Stomach (tissue), 9 donors: ENCODE results near the gene BBIP1. TPM values are rescaled to one million over a fixed set of nuclear protein-coding genes. Genes with fewer than 3 reads are reported as not detected.
A peak's percentile ranks its signal among the peaks of the same experiment; 100 is the strongest.

Experiments
- DNase-seq, 2 donors: peaks; one replicate each; pipeline versions ENCODE4 v3.0.0 to v3.0.0-alpha.2; 2013 to 2019
- H3K27ac ChIP-seq, 5 donors: fragments of 200-600 bp in 4 of 5; sonication (generic) in 4 of 5; one replicate each; pipeline ENCODE4 v1.5.1; 2013 to 2019; ENCODE audit warnings: mild to moderate bottlenecking in 1 of 5, moderate library complexity in 1 of 5
- H3K27me3 ChIP-seq, 3 donors: fragments of 200-600 bp; sonication (generic); one replicate each; pipeline ENCODE4 v1.5.1; 2017 to 2019; ENCODE audit warnings: mixed run types in 1 of 3
- H3K36me3 ChIP-seq, 4 donors: fragments of 200-600 bp; sonication (generic); 1 replicate in 3 of 4; 2 replicates in 1 of 4; pipeline ENCODE4 v1.5.1; 2016 to 2019
- H3K4me1 ChIP-seq, 4 donors: fragments of 200-600 bp; sonication (generic); one replicate each; pipeline ENCODE4 v1.5.1; 2016 to 2019
- H3K4me3 ChIP-seq, 4 donors: fragments of 200-600 bp; sonication (generic) in 3 of 4; one replicate each; pipeline ENCODE4 v1.5.1; 2016 to 2019; ENCODE audit warnings: mild to moderate bottlenecking in 1 of 4
- H3K9me3 ChIP-seq, 4 donors: fragments of 200-600 bp; sonication (generic); one replicate each; pipeline ENCODE4 v1.5.1; 2016 to 2019
- CTCF ChIP-seq, 7 experiments: fragments of 450-650 bp in 4 of 7; fragments of 200-600 bp in 3 of 7; sonication (generic) in 3 of 7; IDR thresholded peaks; one replicate each; pipeline ENCODE4 v1.5.1; 2016 to 2019; ENCODE audit warnings: antibody characterized with exemption in 7 of 7, control low read depth in 2 of 7, mild to moderate bottlenecking in 1 of 7
- EP300 ChIP-seq: sonication (generic); formaldehyde crosslinking; IDR thresholded peaks from one replicate; pipeline ENCODE4 v1.6.1; 2017; ENCODE audit warnings: antibody characterized with exemption
- POLR2A ChIP-seq, 4 donors: fragments of 450-650 bp; IDR thresholded peaks; one replicate each; pipeline ENCODE4 v1.6.1; 2016; ENCODE audit warnings: antibody characterized with exemption in 4 of 4, control low read depth in 2 of 4, mild to moderate bottlenecking in 1 of 4, moderate library complexity in 1 of 4
- POLR2AphosphoS5 ChIP-seq, 3 donors: sonication (generic); formaldehyde crosslinking; IDR thresholded peaks; one replicate each; pipeline ENCODE4 v1.6.1; 2016; ENCODE audit warnings: antibody characterized with exemption in 3 of 3
- WGBS, 5 donors: extraction: QIAGEN DNeasy Blood & Tissue Kit in 3 of 5; methylation state at CpG; one replicate each; pipeline versions ENCODE4 v1.1.5 to v1.1.7; 2013 to 2018; 5-methylcytosine and 5-hydroxymethylcytosine counted together
- intact Hi-C: fragments of 100-400 bp; cut with DNase I; formaldehyde crosslinking; loops from one replicate; pipeline ENCODE4 v1.15.1; 2023; ENCODE audit warnings: low total_unique reads
- polyA plus RNA-seq, 3 donors: library from polyadenylated mRNA; stranded (reverse); fragments of 200-250 nt; gene quantifications; one replicate each; pipeline ENCODE4 v1.2.3, GENCODE V29; 2013
- total RNA-seq, 5 donors: library from RNA; depleted of rRNA; stranded (reverse); fragments of >200 nt; gene quantifications; one replicate each; pipeline versions ENCODE4 v1.1.0 to v1.2.3, GENCODE V29; 2014 to 2016
- donor health status: healthy with polysubstance abuse.
- donor health status: Bipolar disorder and iron deficiency.
- donor health status: healthy.

Gene BBIP1
- total and polyA plus RNA-seq, 8 donors = 0.58 to 125 (median 24.4) TPM

GRCh38 chr10:110923856-110924493 lies 5.0 kb upstream of the BBIP1 start:
- intact Hi-C loops = no loop called here
- H3K4me3 ChIP-seq = no peak overlapping the region
- no peaks in the 10 kb centered on the region for H3K9me3 ChIP-seq
- peaks cover 9 to 73% (median 43%) of the 10 kb centered on the region in 4 donors for H3K4me1 ChIP-seq
- TF ChIP-seq POLR2AphosphoS5 (IDR thresholded peaks at IDR 0.05) = no peak
- no peak for TF ChIP-seq EP300
- TF ChIP-seq POLR2A (IDR thresholded peaks at IDR 0.05) = no peak
- TF ChIP-seq CTCF (IDR thresholded peaks at IDR 0.05) = no peak
- H3K27ac ChIP-seq = no peak overlapping the region
- H3K36me3 ChIP-seq = no peaks in the 10 kb centered on the region
- DNase-seq = peak in 1 of 2 donors; percentile 47
- no peaks in the 10 kb centered on the region for H3K27me3 ChIP-seq
- 13 to 30% (median 20%) methylated on average over 2 of the region's 2 CpGs for WGBS, 5 donors

GRCh38 chr10:110919971-110920881 lies 1.2 kb upstream of the BBIP1 start:
- peak overlapping the region; percentile 70 to 81 (median 76) for H3K4me3 ChIP-seq
- H3K9me3 ChIP-seq = no peaks in the 10 kb centered on the region
- peaks cover 0 to 3% (median 0%) of the 10 kb centered on the region in 4 donors for H3K36me3 ChIP-seq
- TF ChIP-seq POLR2A (IDR thresholded peaks at IDR 0.05) (no peak), POLR2AphosphoS5 (IDR thresholded peaks at IDR 0.05) (no peak), EP300 (no peak), CTCF (IDR thresholded peaks at IDR 0.05) (no peak)
- peak overlapping the region; percentile 93 to 100 (median 98) for H3K27ac ChIP-seq
- H3K27me3 ChIP-seq = no peaks in the 10 kb centered on the region
- intact Hi-C loops = no loop called here
- peaks cover 19 to 65% (median 42%) of the 10 kb centered on the region in 4 donors for H3K4me1 ChIP-seq
- DNase-seq = peak in 1 of 2 donors; percentile 72
- WGBS, 5 donors = 0 to 2% (median 1%) methylated on average over 22 to 44 of the region's 44 CpGs

- H3K4me3 ChIP-seq = peak within 1 kb of the TSS; percentile 70 to 81 (median 76)
- WGBS, 5 donors = 0 to 1% (median 1%) methylated on average over 24 to 57 of the region's 61 CpGs
- peaks cover 0 to 3% (median 0%) of the 10 kb centered on the region in 4 donors for H3K36me3 ChIP-seq
- peak in 1 of 2 donors; percentile 99 for DNase-seq
- no peaks in the 10 kb centered on the region for H3K27me3 ChIP-seq
- no peaks in the 10 kb centered on the region for H3K9me3 ChIP-seq
- intact Hi-C loops = no loop called here
- H3K4me1 ChIP-seq = peaks cover 19 to 58% (median 39%) of the 10 kb centered on the region in 4 donors
- peak within 1 kb of the TSS; percentile 93 to 100 (median 98) for H3K27ac ChIP-seq
- TF ChIP-seq POLR2A (IDR thresholded peaks at IDR 0.05) (peak in 1 of 4 donors; percentile 52), CTCF (IDR thresholded peaks at IDR 0.05) (peak in 1 of 7 experiments; percentile 21), EP300 (no peak), POLR2AphosphoS5 (IDR thresholded peaks at IDR 0.05) (peak in 2 of 3 donors; percentile 15 to 76)
These were observed 460 bp upstream of the BBIP1 start, which contains the start of gene SHOC2 for GRCh38 chr10:110919349-110919931. Gene SHOC2 (plus strand): TSS chr10:110919604. CDS start chr10:110964359, 44,755 bp downstream.

GRCh38 chr10:110918269-110918642 lies 724 bp downstream of the BBIP1 start:
- Histone ChIP-seq H3K9me3 (no peaks in the 10 kb centered on the region), H3K27me3 (no peaks in the 10 kb centered on the region), H3K4me3 (peak overlapping the region; percentile 52 to 77 (median 73)), H3K4me1 (peaks cover 10 to 46% (median 33%) of the 10 kb centered on the region in 4 donors), H3K27ac (peak overlapping the region; percentile 93 to 100 (median 98)), H3K36me3 (peaks cover 0 to 3% (median 0%) of the 10 kb centered on the region in 4 donors)
- 0 to 1% (median 0%) methylated on average over 14 to 15 of the region's 15 CpGs for WGBS, 5 donors
- no peak for TF ChIP-seq CTCF (IDR thresholded peaks at IDR 0.05)
- TF ChIP-seq POLR2AphosphoS5 (IDR thresholded peaks at IDR 0.05) = peak in 1 of 3 donors; percentile 76
- peak; percentile 97 to 99 for DNase-seq
- intact Hi-C loops = no loop called here
